ENCODE results near the gene CARMIL1.
"Not testable (repeated sequence)": the region's sequence is repeated elsewhere in the genome, so short reads cannot be mapped to it uniquely, and the experiment has no call there.

The CARMIL1 gene

GRCh38 chr6:25537349-25538018 is 258.3 kb downstream of the CARMIL1 start:
- DNase-seq: no peak

GRCh38 chr6:25541228-25541627 is 262.1 kb downstream of the CARMIL1 start:
- no peak for DNase-seq

- no peak for DNase-seq
These were observed 264.1 kb downstream of the CARMIL1 start for GRCh38 chr6:25542984-25543910.

- DNase-seq: no peak
These were observed 265.7 kb downstream of the CARMIL1 start for GRCh38 chr6:25544833-25545232.

GRCh38 chr6:25547797-25548196 is 268.6 kb downstream of the CARMIL1 start:
- DNase-seq: no peak

- no peak for DNase-seq
These were observed 269.3 kb downstream of the CARMIL1 start for GRCh38 chr6:25548451-25548850.

GRCh38 chr6:25550631-25551030 is 271.5 kb downstream of the CARMIL1 start:
- DNase-seq: no peak

GRCh38 chr6:25553502-25553901 is 274.3 kb downstream of the CARMIL1 start:
- DNase-seq: no peak

GRCh38 chr6:25555188-25555587 is 276.0 kb downstream of the CARMIL1 start:
- DNase-seq: no peak

GRCh38 chr6:25556516-25556915 is 277.3 kb downstream of the CARMIL1 start:
- no peak for DNase-seq

GRCh38 chr6:25558155-25558817 is 279.1 kb downstream of the CARMIL1 start:
- no peak for DNase-seq

GRCh38 chr6:25560865-25561264 is 281.7 kb downstream of the CARMIL1 start:
- DNase-seq: no peak

GRCh38 chr6:25564943-25565342 is 285.8 kb downstream of the CARMIL1 start:
- no peak for DNase-seq

- DNase-seq: no peak
These were observed 291.4 kb downstream of the CARMIL1 start for GRCh38 chr6:25570578-25570977.

- DNase-seq: no peak
These were observed 297.7 kb downstream of the CARMIL1 start for GRCh38 chr6:25576919-25577318.

GRCh38 chr6:25578538-25578937 is 299.4 kb downstream of the CARMIL1 start:
- DNase-seq: no peak

- no peak for DNase-seq
These were observed 300.3 kb downstream of the CARMIL1 start for GRCh38 chr6:25579391-25579883.

GRCh38 chr6:25579902-25580495 is 300.8 kb downstream of the CARMIL1 start:
- no peak for DNase-seq

- no peak for DNase-seq
These were observed 302.9 kb downstream of the CARMIL1 start for GRCh38 chr6:25582101-25582500.

GRCh38 chr6:25583099-25583498 is 303.9 kb downstream of the CARMIL1 start:
- no peak for DNase-seq

GRCh38 chr6:25583906-25584305 is 304.7 kb downstream of the CARMIL1 start:
- DNase-seq: no peak

GRCh38 chr6:25585225-25585624 is 306.1 kb downstream of the CARMIL1 start:
- DNase-seq: no peak

GRCh38 chr6:25586119-25586518 is 306.9 kb downstream of the CARMIL1 start:
- not testable (repeated sequence) for DNase-seq

Measured in NCI-H510A (cell line).